ENCODE measurements around the gene HCRTR1. TPM values are rescaled to one million over a fixed set of nuclear protein-coding genes. Genes with fewer than 3 reads are reported as not detected.

The HCRTR1 gene
- polyA plus RNA-seq, 1 of the 3 experiments (the other 2 are of a cell fraction) = 0.03 TPM

GRCh38 chr1:31625561-31626222, 8.2 kb downstream of the HCRTR1 start:
- WGBS (ENCODE audit: low lambda C conversion rate) = 55% methylated on average over 3 of the region's 4 CpGs
- TF ChIP-seq FOSL2 (IDR thresholded peaks at IDR 0.05; ENCODE audit: borderline replicate concordance, low read depth) = peak; percentile 39; the same call in 1 of the 2 replicates
- TF ChIP-seq USF2 (IDR thresholded peaks at IDR 0.05; ENCODE audit: borderline replicate concordance, low read depth, low read length) = no peak
- DNase-seq = no peak
- H3K27ac ChIP-seq (ENCODE audit: low read depth in 2 of 2, low read length in 1 of 2) = peak overlapping the region; percentile 37 to 99; a peak in 3 of 4 replicates
- no peak overlapping the region for H2AFZ ChIP-seq (ENCODE audit: low read depth)
- ChIA-PET CTCF (interaction anchor here (1.0 to 4.2 kb wide), 9 partner anchors 7 to 231 kb away, joined by 3 to 51 read pairs (median 3); no protein-coding TSS in a partner anchor), POLR2A (no interaction called here)
- no peak overlapping the region for H3K4me3 ChIP-seq (ENCODE audit: low read depth in 2 of 2, low read length in 1 of 2)
- no peaks in the 10 kb centered on the region for H3K9me2 ChIP-seq
- no peaks in the 10 kb centered on the region for H3K27me3 ChIP-seq (ENCODE audit: insufficient read depth)
- H3K4me2 ChIP-seq = peak overlapping the region; percentile 27; the same call in 1 of the 2 replicates
- no peak overlapping the region for H3K9ac ChIP-seq
- no peaks in the 10 kb centered on the region for H3F3A ChIP-seq (replicated peaks; ENCODE audit: insufficient read depth)
- H4K20me1 ChIP-seq (ENCODE audit: insufficient read depth) = 0 out of 2 replicates have a peak, but pooled peaks cover 4% of the 10 kb centered on the region
- H3K36me3 ChIP-seq (replicated peaks in 1 of 2; ENCODE audit: control insufficient read depth in 1 of 2, insufficient read depth in 2 of 2, low read length in 1 of 2) = peaks cover 4 to 16% of the 10 kb centered on the region in 2 experiments
- H3K9me3 ChIP-seq = no peaks in the 10 kb centered on the region
- peaks cover 5 to 57% of the 10 kb centered on the region in 2 experiments; a peak in 3 of 4 replicates for H3K4me1 ChIP-seq (ENCODE audit: control insufficient read depth in 1 of 2, insufficient read depth in 2 of 2, low read depth in 1 of 2, low read length in 1 of 2)
- H3K79me2 ChIP-seq (ENCODE audit: insufficient read depth) = no peaks in the 10 kb centered on the region

GRCh38 chr1:31626223-31627207, 9.0 kb downstream of the HCRTR1 start:
- ChIA-PET CTCF (interaction anchor here (1.0 to 4.7 kb wide), 15 partner anchors 8 to 361 kb away, joined by 3 to 51 read pairs (median 4); no protein-coding TSS in a partner anchor), POLR2A (no interaction called here)
- 62% methylated on average over 15 of the region's 23 CpGs for WGBS (ENCODE audit: low lambda C conversion rate)
- H3K9ac ChIP-seq = no peak overlapping the region
- H2AFZ ChIP-seq (ENCODE audit: low read depth) = no peak overlapping the region
- H3F3A ChIP-seq (replicated peaks; ENCODE audit: insufficient read depth) = no peaks in the 10 kb centered on the region
- H3K79me2 ChIP-seq (ENCODE audit: insufficient read depth) = no peaks in the 10 kb centered on the region
- peaks cover 4 to 24% of the 10 kb centered on the region in 2 experiments for H3K36me3 ChIP-seq (replicated peaks in 1 of 2; ENCODE audit: control insufficient read depth in 1 of 2, insufficient read depth in 2 of 2, low read length in 1 of 2)
- no peaks in the 10 kb centered on the region for H3K27me3 ChIP-seq (ENCODE audit: insufficient read depth)
- H4K20me1 ChIP-seq (ENCODE audit: insufficient read depth) = 0 out of 2 replicates have a peak, but pooled peaks cover 4% of the 10 kb centered on the region
- H3K27ac ChIP-seq (ENCODE audit: low read depth in 2 of 2, low read length in 1 of 2) = peak overlapping the region; percentile 37 to 99
- DNase-seq = no peak
- peaks cover 5 to 58% of the 10 kb centered on the region in 2 experiments; a peak in 3 of 4 replicates for H3K4me1 ChIP-seq (ENCODE audit: control insufficient read depth in 1 of 2, insufficient read depth in 2 of 2, low read depth in 1 of 2, low read length in 1 of 2)
- no peaks in the 10 kb centered on the region for H3K9me2 ChIP-seq
- H3K9me3 ChIP-seq = no peaks in the 10 kb centered on the region
- H3K4me3 ChIP-seq (ENCODE audit: low read depth in 2 of 2, low read length in 1 of 2) = no peak overlapping the region; a peak in 1 of 4 replicates
- H3K4me2 ChIP-seq = peak overlapping the region; percentile 27; the same call in 1 of the 2 replicates
- TF ChIP-seq RAD21 (IDR thresholded peaks at IDR 0.05; ENCODE audit: low read length) = no peak
- TF ChIP-seq NFIC (IDR thresholded peaks at IDR 0.05; ENCODE audit: borderline replicate concordance) = no peak
- no peak for TF ChIP-seq POLR2AphosphoS5 (IDR thresholded peaks at IDR 0.05; ENCODE audit: low read depth, low read length)
- TF ChIP-seq EZH2phosphoT487 (IDR thresholded peaks at IDR 0.05; ENCODE audit: borderline replicate concordance, low read depth) = no peak
- TF ChIP-seq CHD2 (IDR thresholded peaks at IDR 0.05; ENCODE audit: low read length, partially characterized antibody) = no peak
- no peak for TF ChIP-seq MEF2A (IDR thresholded peaks at IDR 0.05; ENCODE audit: borderline replicate concordance, low read depth)
